Measurements from ENCODE around the gene RANBP3L.

DNA sequence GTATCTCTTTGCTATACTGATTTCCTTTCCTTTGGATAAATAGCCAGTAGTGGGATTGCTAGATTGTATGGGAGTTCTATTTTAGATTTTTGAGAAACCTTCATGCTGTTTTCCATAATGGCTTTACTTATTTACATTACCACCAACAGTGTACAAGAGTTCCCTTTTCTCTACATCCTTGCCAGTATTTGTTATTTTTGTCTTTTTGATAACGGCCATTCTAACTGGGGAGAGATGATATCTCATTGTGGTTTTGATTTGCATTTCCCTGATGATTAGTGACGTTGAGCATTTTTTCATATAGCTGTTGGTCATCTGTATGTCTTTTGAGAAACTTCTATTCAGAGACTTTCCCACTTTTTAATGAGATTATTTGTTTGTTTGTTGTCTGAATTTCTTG, 85.8 kb downstream of the RANBP3L start:
- TF ChIP-seq, protein P1, sequence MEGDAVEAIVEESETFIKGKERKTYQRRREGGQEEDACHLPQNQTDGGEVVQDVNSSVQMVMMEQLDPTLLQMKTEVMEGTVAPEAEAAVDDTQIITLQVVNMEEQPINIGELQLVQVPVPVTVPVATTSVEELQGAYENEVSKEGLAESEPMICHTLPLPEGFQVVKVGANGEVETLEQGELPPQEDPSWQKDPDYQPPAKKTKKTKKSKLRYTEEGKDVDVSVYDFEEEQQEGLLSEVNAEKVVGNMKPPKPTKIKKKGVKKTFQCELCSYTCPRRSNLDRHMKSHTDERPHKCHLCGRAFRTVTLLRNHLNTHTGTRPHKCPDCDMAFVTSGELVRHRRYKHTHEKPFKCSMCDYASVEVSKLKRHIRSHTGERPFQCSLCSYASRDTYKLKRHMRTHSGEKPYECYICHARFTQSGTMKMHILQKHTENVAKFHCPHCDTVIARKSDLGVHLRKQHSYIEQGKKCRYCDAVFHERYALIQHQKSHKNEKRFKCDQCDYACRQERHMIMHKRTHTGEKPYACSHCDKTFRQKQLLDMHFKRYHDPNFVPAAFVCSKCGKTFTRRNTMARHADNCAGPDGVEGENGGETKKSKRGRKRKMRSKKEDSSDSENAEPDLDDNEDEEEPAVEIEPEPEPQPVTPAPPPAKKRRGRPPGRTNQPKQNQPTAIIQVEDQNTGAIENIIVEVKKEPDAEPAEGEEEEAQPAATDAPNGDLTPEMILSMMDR (conservative IDR thresholded peaks at IDR 0.05; ENCODE audit: low read depth in 2 of 2), result no peak
- TF ChIP-seq POLR2AphosphoS5 (IDR thresholded peaks at IDR 0.05; ENCODE audit: low read depth) (no peak), REST (IDR thresholded peaks at IDR 0.05; ENCODE audit: unreplicated experiment) (no peak), EZH2phosphoT487 (IDR thresholded peaks at IDR 0.05; ENCODE audit: unreplicated experiment) (no peak), EZH2 (IDR thresholded peaks at IDR 0.05; ENCODE audit: low read depth, unreplicated experiment) (no peak), JUNB (IDR thresholded peaks at IDR 0.05; ENCODE audit: unreplicated experiment) (no peak), ZNF331 (CRISPR knock-in tag; IDR thresholded peaks at IDR 0.05; ENCODE audit: low read depth) (no peak), CREB1 (CRISPR knock-in tag; IDR thresholded peaks at IDR 0.05; ENCODE audit: low read depth) (no peak)

Measured in GM23338 (cell line).